NCI-H1694 treated with DMSO at 0.1 percent for 48 hours (cell line): ENCODE results near the gene DDRGK1.

Source experiments
- DNase-seq: peaks from one replicate; lab custom pipeline; 2025; lab: John Stamatoyannopoulos, UW

The DDRGK1 gene

GRCh38 chr20:3204124-3204794 is at the start of gene DDRGK1:
Gene DDRGK1 (minus strand): TSS chr20:3204682. CDS start chr20:3204627, 55 bp downstream.
- peak; percentile 88 for DNase-seq

- no peak for DNase-seq
Observed at GRCh38 chr20:3251806-3252205, 47.3 kb upstream of the DDRGK1 start.

GRCh38 chr20:3250091-3250504 is 45.6 kb upstream of the DDRGK1 start:
- peak; percentile 8 for DNase-seq

- no peak for DNase-seq
Observed at GRCh38 chr20:3248993-3249347, 44.5 kb upstream of the DDRGK1 start.

- no peak for DNase-seq
Observed at GRCh38 chr20:3248167-3248992, 43.9 kb upstream of the DDRGK1 start.

GRCh38 chr20:3247638-3248037 is 43.2 kb upstream of the DDRGK1 start:
- no peak for DNase-seq

GRCh38 chr20:3246682-3247081 is 42.2 kb upstream of the DDRGK1 start:
- DNase-seq, result no peak

- no peak for DNase-seq
Observed at GRCh38 chr20:3245711-3246110, 41.2 kb upstream of the DDRGK1 start.

GRCh38 chr20:3245156-3245555 is 40.7 kb upstream of the DDRGK1 start:
- no peak for DNase-seq

GRCh38 chr20:3244613-3245012 is 40.1 kb upstream of the DDRGK1 start:
- DNase-seq, result no peak

- no peak for DNase-seq
Observed at GRCh38 chr20:3243718-3244358, 39.4 kb upstream of the DDRGK1 start.

GRCh38 chr20:3242172-3242692 is 37.8 kb upstream of the DDRGK1 start:
- no peak for DNase-seq

GRCh38 chr20:3240776-3241363 is 36.4 kb upstream of the DDRGK1 start:
- DNase-seq, result no peak

GRCh38 chr20:3239867-3240775 is 35.6 kb upstream of the DDRGK1 start:
- no peak for DNase-seq

- no peak for DNase-seq
Observed at GRCh38 chr20:3239026-3239866, 34.8 kb upstream of the DDRGK1 start, which contains the start of gene SLC4A11. Gene SLC4A11 (minus strand): TSS chr20:3239190. CDS start chr20:3239137, 53 bp downstream.

GRCh38 chr20:3238616-3239025 is 34.1 kb upstream of the DDRGK1 start:
- DNase-seq, result no peak

GRCh38 chr20:3237958-3238615 is 33.6 kb upstream of the DDRGK1 start:
- DNase-seq, result no peak

- DNase-seq, result no peak
Observed at GRCh38 chr20:3237011-3237957, 32.8 kb upstream of the DDRGK1 start.
